GM18909 (cell line): ENCODE measurements around the gene OXSR1.
"Not testable (repeated sequence)": the region's sequence is repeated elsewhere in the genome, so short reads cannot be mapped to it uniquely, and the experiment has no call there.

Experiments
- ATAC-seq: cut with Tn5 transposase; IDR thresholded peaks from one replicate; pipeline ENCODE4 v1.9.1; 2021; ENCODE audit warnings: mild to moderate bottlenecking; ENCODE audit not compliant: unreplicated experiment, poor library complexity

The OXSR1 gene

GRCh38 chr3:38297053-38297452 is 131.7 kb downstream of the OXSR1 start:
- not testable (repeated sequence) for ATAC-seq

- ATAC-seq = no peak
Observed at GRCh38 chr3:38297537-38297936, 132.2 kb downstream of the OXSR1 start.

GRCh38 chr3:38297947-38298711 is 132.8 kb downstream of the OXSR1 start:
- ATAC-seq = no peak
